ENCODE measurements around the gene HDAC2. TPM values are rescaled to one million over a fixed set of nuclear protein-coding genes. Genes with fewer than 3 reads are reported as not detected.

HDAC2 gene
- total RNA-seq, 1 donor from 2014 or later, result 185 TPM

- Mint-ChIP-seq H3K4me3 (ENCODE audit: unreplicated experiment) (peak overlapping the region; percentile 39), H3K4me1 (ENCODE audit: unreplicated experiment) (peaks cover 29% of the 10 kb centered on the region), H3K9me3 (ENCODE audit: unreplicated experiment) (no peaks in the 10 kb centered on the region), H3K27me3 (ENCODE audit: unreplicated experiment) (peaks cover 11% of the 10 kb centered on the region), H3K36me3 (ENCODE audit: low read depth, unreplicated experiment) (no peaks in the 10 kb centered on the region), H3K27ac (ENCODE audit: unreplicated experiment) (no peak overlapping the region)
- no peak for DNase-seq (ENCODE audit: low spot score)
- no peak for TF ChIP-seq CTCF (IDR thresholded peaks at IDR 0.05; ENCODE audit: unreplicated experiment)
Measured at GRCh38 chr6:113967777-113968176, 3.2 kb downstream of the HDAC2 start.

GRCh38 chr6:113960795-113961194, 10.2 kb downstream of the HDAC2 start:
- no peak for DNase-seq (ENCODE audit: low spot score)
- Mint-ChIP-seq H3K27me3 (ENCODE audit: unreplicated experiment) (no peaks in the 10 kb centered on the region), H3K36me3 (ENCODE audit: low read depth, unreplicated experiment) (no peaks in the 10 kb centered on the region), H3K4me1 (ENCODE audit: unreplicated experiment) (peaks cover 11% of the 10 kb centered on the region), H3K27ac (ENCODE audit: unreplicated experiment) (no peak overlapping the region), H3K9me3 (ENCODE audit: unreplicated experiment) (no peaks in the 10 kb centered on the region), H3K4me3 (ENCODE audit: unreplicated experiment) (no peak overlapping the region)
- no peak for TF ChIP-seq CTCF (IDR thresholded peaks at IDR 0.05; ENCODE audit: unreplicated experiment)

GRCh38 chr6:113959235-113959634, 11.7 kb downstream of the HDAC2 start:
- Mint-ChIP-seq H3K27me3 (ENCODE audit: unreplicated experiment) (no peaks in the 10 kb centered on the region), H3K4me1 (ENCODE audit: unreplicated experiment) (peaks cover 8% of the 10 kb centered on the region), H3K9me3 (ENCODE audit: unreplicated experiment) (no peaks in the 10 kb centered on the region), H3K4me3 (ENCODE audit: unreplicated experiment) (no peak overlapping the region), H3K36me3 (ENCODE audit: low read depth, unreplicated experiment) (no peaks in the 10 kb centered on the region), H3K27ac (ENCODE audit: unreplicated experiment) (no peak overlapping the region)
- no peak for TF ChIP-seq CTCF (IDR thresholded peaks at IDR 0.05; ENCODE audit: unreplicated experiment)
- DNase-seq (ENCODE audit: low spot score), result no peak

- Mint-ChIP-seq H3K4me3 (ENCODE audit: unreplicated experiment) (no peak overlapping the region), H3K36me3 (ENCODE audit: low read depth, unreplicated experiment) (no peaks in the 10 kb centered on the region), H3K27me3 (ENCODE audit: unreplicated experiment) (no peaks in the 10 kb centered on the region)
Measured at GRCh38 chr6:113954653-113955052, 16.3 kb downstream of the HDAC2 start.

GRCh38 chr6:113953346-113953745, 17.6 kb downstream of the HDAC2 start:
- Mint-ChIP-seq H3K4me1 (ENCODE audit: unreplicated experiment) (no peaks in the 10 kb centered on the region), H3K36me3 (ENCODE audit: low read depth, unreplicated experiment) (no peaks in the 10 kb centered on the region), H3K9me3 (ENCODE audit: unreplicated experiment) (no peaks in the 10 kb centered on the region), H3K4me3 (ENCODE audit: unreplicated experiment) (no peak overlapping the region), H3K27ac (ENCODE audit: unreplicated experiment) (no peak overlapping the region), H3K27me3 (ENCODE audit: unreplicated experiment) (no peaks in the 10 kb centered on the region)
- no peak for DNase-seq (ENCODE audit: low spot score)
- no peak for TF ChIP-seq CTCF (IDR thresholded peaks at IDR 0.05; ENCODE audit: unreplicated experiment)

More at GRCh38 chr6:113954653-113955052, 16.3 kb downstream of the HDAC2 start:
- Mint-ChIP-seq H3K9me3 (ENCODE audit: unreplicated experiment) (no peaks in the 10 kb centered on the region), H3K27ac (ENCODE audit: unreplicated experiment) (no peak overlapping the region), H3K4me1 (ENCODE audit: unreplicated experiment) (no peaks in the 10 kb centered on the region)
- no peak for TF ChIP-seq CTCF (IDR thresholded peaks at IDR 0.05; ENCODE audit: unreplicated experiment)
- no peak for DNase-seq (ENCODE audit: low spot score)
